ENCODE results near the gene SLC34A1. TPM values are rescaled to one million over a fixed set of nuclear protein-coding genes. Genes with fewer than 3 reads are reported as not detected.

SLC34A1 gene
- total and polyA plus RNA-seq, 8 donors = not detected

GRCh38 chr5:177344891-177345290 lies 39.3 kb upstream of the SLC34A1 start:
- ATAC-seq (no peak), DNase-seq (peak in 1 of 6 donors; percentile 8), FAIRE-seq (no peak)
- intact Hi-C loops (cut with DNase I) = loop anchor here in 1 of 3 donors (2.0 kb wide), 1 partner anchor 16 kb away; no protein-coding TSS in a partner anchor
- Histone ChIP-seq H3K9me3 (no peaks in the 10 kb centered on the region), H3K36me3 (peaks cover 0 to 5% (median 0%) of the 10 kb centered on the region in 3 donors), H3K4me3 (no peak overlapping the region), H3K27me3 (no peaks in the 10 kb centered on the region), H3K27ac (no peak overlapping the region), H3K4me1 (peaks cover 8 to 31% (median 12%) of the 10 kb centered on the region in 3 donors)
- TF ChIP-seq CTCF (IDR thresholded peaks at IDR 0.05) = no peak
- WGBS, 2 donors = 89 to 91% methylated on average over 6 of the region's 6 CpGs

- WGBS, 2 donors = 36 to 41% methylated on average over 4 of the region's 4 CpGs
- H3K4me3 ChIP-seq = no peak overlapping the region
- peaks cover 8 to 39% (median 12%) of the 10 kb centered on the region in 3 donors for H3K4me1 ChIP-seq
- H3K27me3 ChIP-seq = no peaks in the 10 kb centered on the region
- no peaks in the 10 kb centered on the region for H3K36me3 ChIP-seq
- FAIRE-seq = no peak
- no peaks in the 10 kb centered on the region for H3K9me3 ChIP-seq
- no peak overlapping the region for H3K27ac ChIP-seq
- no peak for TF ChIP-seq CTCF (IDR thresholded peaks at IDR 0.05)
- intact Hi-C loops (cut with DNase I) = no loop called here
- no peak for ATAC-seq
- peak in 1 of 6 donors; percentile 1 for DNase-seq
Observed at GRCh38 chr5:177346820-177347219, 37.4 kb upstream of the SLC34A1 start.

GRCh38 chr5:177347699-177348098 lies 36.5 kb upstream of the SLC34A1 start:
- Histone ChIP-seq H3K4me3 (no peak overlapping the region), H3K4me1 (peaks cover 8 to 39% (median 12%) of the 10 kb centered on the region in 3 donors), H3K27me3 (no peaks in the 10 kb centered on the region), H3K27ac (no peak overlapping the region), H3K36me3 (no peaks in the 10 kb centered on the region), H3K9me3 (no peaks in the 10 kb centered on the region)
- intact Hi-C loops (cut with DNase I) = no loop called here
- DNase-seq = peak in 1 of 6 donors; percentile 3
- TF ChIP-seq CTCF (IDR thresholded peaks at IDR 0.05) = no peak
- FAIRE-seq = no peak
- WGBS, 2 donors = 57 to 66% methylated on average over 4 of the region's 4 CpGs
- ATAC-seq = no peak

GRCh38 chr5:177349362-177349647 lies 34.9 kb upstream of the SLC34A1 start:
- WGBS, 2 donors = 28 to 38% methylated on average over 3 of the region's 3 CpGs
- H3K4me1 ChIP-seq = peaks cover 8 to 39% (median 12%) of the 10 kb centered on the region in 3 donors
- peak overlapping the region in 2 of 4 donors; percentile 67 to 83 for H3K4me3 ChIP-seq
- intact Hi-C loops (cut with DNase I) = no loop called here
- no peaks in the 10 kb centered on the region for H3K9me3 ChIP-seq
- TF ChIP-seq CTCF (IDR thresholded peaks at IDR 0.05) = no peak
- FAIRE-seq (no peak), ATAC-seq (no peak), DNase-seq (no peak)
- no peaks in the 10 kb centered on the region for H3K36me3 ChIP-seq
- H3K27ac ChIP-seq = no peak overlapping the region
- H3K27me3 ChIP-seq = no peaks in the 10 kb centered on the region

- Histone ChIP-seq H3K27ac (no peak overlapping the region), H3K9me3 (no peaks in the 10 kb centered on the region), H3K36me3 (no peaks in the 10 kb centered on the region), H3K27me3 (no peaks in the 10 kb centered on the region), H3K4me3 (peak overlapping the region in 3 of 4 donors; percentile 67 to 83 (median 83)), H3K4me1 (peaks cover 8 to 39% (median 12%) of the 10 kb centered on the region in 3 donors)
- FAIRE-seq (no peak), ATAC-seq (no peak), DNase-seq (peak in 1 of 6 donors; percentile 7)
- TF ChIP-seq CTCF (IDR thresholded peaks at IDR 0.05) = no peak
- intact Hi-C loops (cut with DNase I) = no loop called here
- 39% methylated on average over 5 of the region's 5 CpGs for WGBS, 2 donors
Observed at GRCh38 chr5:177349762-177350161, 34.5 kb upstream of the SLC34A1 start.

Measured in pancreas (tissue), 10 donors.